Epithelial cell of proximal tubule (primary cell): Measurements from ENCODE around the gene UBAC2. TPM values are rescaled to one million over a fixed set of nuclear protein-coding genes. Genes with fewer than 3 reads are reported as not detected.

ENCODE experiments used
- DNase-seq: peaks from one replicate; pipeline ENCODE4 v3.0.0-alpha.2; 2011; ENCODE audit warnings: low read depth
- H3K4me3 ChIP-seq: 2 replicates; pipeline ENCODE4 v1.5.1; 2011; ENCODE audit warnings: low read depth, mild to moderate bottlenecking, low read length
- CTCF ChIP-seq: conservative IDR thresholded peaks from 2 replicates; pipeline ENCODE4 v1.5.1; 2012; ENCODE audit warnings: low read depth, mild to moderate bottlenecking, low read length
- total RNA-seq: library from RNA; depleted of rRNA; stranded (reverse); fragments of >200 nt; gene quantifications from 2 replicates; pipeline ENCODE4 v1.2.3, GENCODE V29; 2015

UBAC2 gene
- 52.7 and 63.9 TPM in 2 replicates for total RNA-seq

GRCh38 chr13:99200432-99201167 lies at the start of gene UBAC2:
UBAC2 (plus strand) TSS chr13:99200854; CDS start chr13:99200909, 55 bp downstream.
- H3K4me3 ChIP-seq = peak within 1 kb of the TSS; percentile 98
- TF ChIP-seq CTCF = no peak
- peak; percentile 30 for DNase-seq

DNA sequence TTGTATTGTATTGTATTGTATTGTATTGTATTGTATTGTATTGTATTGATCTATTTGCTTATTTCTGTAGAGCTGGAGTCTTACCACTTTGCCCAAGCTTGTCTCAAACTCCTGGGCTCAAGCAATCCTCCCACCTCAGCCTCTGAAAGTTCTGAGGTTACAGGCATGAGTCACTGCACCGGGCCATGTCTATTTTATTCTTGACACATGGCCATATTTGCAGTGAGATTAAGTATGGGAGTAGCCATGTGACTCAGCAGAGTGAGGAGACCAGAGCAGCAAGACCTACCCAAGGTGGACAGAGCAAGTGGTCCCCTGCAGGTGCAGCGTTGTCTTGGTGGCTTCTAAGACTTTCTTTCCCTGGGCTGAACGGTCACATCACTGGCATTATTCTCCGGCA lies 49.1 kb upstream of the UBAC2 start:
- H3K4me3 ChIP-seq = no peak overlapping the region
- no peak for TF ChIP-seq CTCF
- no peak for DNase-seq

DNA sequence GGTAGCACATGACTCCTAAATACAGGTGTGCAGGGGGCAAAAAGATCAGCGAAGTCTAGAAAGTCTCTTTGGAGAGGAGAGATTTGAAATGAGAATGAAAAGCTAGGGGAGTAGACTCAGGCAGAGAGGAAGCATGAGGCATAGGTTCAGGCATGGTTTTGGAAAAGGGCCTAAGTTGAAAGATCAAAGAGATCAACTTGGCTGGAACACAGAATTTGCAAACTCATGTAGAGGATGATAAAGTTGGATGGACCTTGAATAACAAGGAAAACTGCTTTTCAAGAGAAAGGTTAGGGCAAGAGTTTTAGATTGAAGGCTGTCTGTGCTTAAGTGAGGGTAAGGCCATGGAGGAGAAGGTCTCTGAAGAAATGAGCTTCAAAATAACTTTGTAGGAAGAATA lies 47.4 kb upstream of the UBAC2 start:
- TF ChIP-seq CTCF = no peak
- H3K4me3 ChIP-seq = no peak overlapping the region
- DNase-seq = no peak

DNA sequence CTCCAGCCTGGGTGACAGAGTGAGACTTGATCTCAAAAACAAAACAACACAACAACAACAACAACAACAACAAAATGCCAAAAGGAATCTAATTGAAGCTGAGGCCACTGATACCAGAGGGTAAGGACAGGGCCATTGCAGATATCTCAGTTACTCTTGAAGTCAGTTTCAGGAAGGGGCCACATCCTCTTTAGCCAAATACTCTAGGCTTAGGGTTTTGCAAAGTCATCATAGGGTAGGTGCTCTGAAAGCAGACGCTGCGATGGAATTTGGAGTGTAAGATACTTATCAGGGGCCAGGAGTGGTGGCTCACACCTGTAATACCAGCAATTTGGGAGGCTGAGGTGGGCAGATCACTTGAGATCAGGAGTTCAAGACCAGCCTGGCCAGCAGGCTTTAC lies 46.6 kb upstream of the UBAC2 start:
- no peak overlapping the region for H3K4me3 ChIP-seq
- DNase-seq = no peak
- TF ChIP-seq CTCF = no peak

DNA sequence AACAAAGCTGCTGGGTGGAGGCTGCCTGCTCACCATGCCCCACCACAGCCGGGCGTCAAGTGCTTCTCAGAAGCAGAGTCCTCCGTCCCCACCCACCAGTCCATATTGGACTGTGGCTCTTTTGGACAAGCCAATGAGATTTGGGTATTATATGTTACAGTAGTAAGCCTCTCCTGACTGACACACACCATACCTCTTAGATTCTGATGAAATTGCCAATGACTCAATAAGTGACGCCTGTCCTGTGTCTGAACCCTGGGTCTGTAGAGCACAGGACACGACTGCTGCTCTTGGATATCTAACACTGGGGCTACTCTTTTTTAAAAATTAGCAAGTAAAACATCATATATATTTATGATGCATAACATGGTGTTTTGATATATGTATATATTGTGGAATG lies 44.8 kb upstream of the UBAC2 start:
- no peak for TF ChIP-seq CTCF
- H3K4me3 ChIP-seq = no peak overlapping the region
- DNase-seq = no peak

- H3K4me3 ChIP-seq = no peak overlapping the region
- TF ChIP-seq CTCF = no peak
- no peak for DNase-seq
Observed at GRCh38 chr13:99157046-99157445, 43.6 kb upstream of the UBAC2 start.

DNA sequence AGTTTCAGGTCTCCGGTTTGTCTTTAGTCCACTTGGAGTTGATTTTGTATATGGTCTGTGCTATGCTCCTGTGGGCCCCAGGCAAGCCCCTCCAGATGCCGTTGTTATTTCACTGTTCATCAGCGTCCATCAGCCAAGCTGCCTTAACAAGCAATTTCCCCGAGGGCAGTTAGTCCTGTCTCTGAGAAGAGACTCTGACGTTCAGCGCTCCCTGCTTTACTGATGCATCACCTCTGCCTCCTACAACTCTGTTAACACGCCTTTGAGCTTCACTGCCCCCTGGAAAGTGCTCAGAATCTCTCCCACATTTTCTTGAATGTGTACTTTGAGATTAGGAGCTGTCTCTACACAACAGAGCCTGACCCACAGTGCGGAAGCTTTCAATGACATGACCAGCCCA lies 41.8 kb upstream of the UBAC2 start:
- no peak for TF ChIP-seq CTCF
- H3K4me3 ChIP-seq = no peak overlapping the region
- DNase-seq = no peak
